HG02678 (cell line): ENCODE results near the gene EYS.

ENCODE experiments used
- ATAC-seq: cut with Tn5 transposase; IDR thresholded peaks from one replicate; pipeline ENCODE4 v1.9.1; 2021; ENCODE audit warnings: mild to moderate bottlenecking, moderate library complexity; ENCODE audit not compliant: unreplicated experiment

The EYS gene

DNA sequence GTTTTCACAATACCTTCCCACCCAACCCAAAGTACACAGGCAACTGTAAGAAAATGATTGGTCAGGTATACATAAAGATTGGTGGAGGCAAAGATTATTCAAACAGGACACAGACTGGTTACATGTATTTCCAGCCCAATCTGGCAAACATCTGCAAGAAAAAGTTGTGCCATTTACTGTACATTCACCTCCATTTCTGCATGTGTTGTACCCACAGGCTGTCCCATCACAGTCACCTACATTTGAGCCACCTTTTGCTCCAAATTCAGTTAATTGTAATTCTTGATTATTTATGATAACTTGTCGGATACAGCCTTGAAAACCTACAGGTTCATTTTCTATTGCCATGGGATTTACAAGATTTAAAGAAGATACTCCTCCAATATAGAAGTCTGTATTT, 1985.8 kb downstream of the EYS start:
- ATAC-seq: no peak

- ATAC-seq: no peak
Measured at GRCh38 chr6:63716169-63716568, 1990.9 kb downstream of the EYS start.

DNA sequence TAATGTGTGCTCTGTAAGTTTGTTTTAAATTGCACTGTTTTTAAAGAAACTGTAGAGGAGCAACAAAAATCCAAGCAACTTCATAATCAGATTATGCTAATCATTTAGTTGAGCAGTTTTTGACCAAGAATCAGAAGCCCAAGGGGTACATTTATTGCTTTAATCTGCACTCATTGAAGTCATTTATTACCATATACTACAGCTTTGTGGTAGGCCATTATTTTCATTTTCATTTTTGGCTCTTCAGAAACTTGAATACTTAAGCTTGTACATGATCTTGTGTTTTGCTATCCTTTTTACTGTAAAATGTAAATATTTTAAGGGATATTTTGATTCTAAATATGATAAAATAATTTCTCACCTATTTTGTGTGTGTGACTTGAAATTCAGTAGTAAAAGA, 1992.9 kb downstream of the EYS start:
- no peak for ATAC-seq

GRCh38 chr6:63713332-63713731, 1993.7 kb downstream of the EYS start:
- no peak for ATAC-seq

- no peak for ATAC-seq
Measured at GRCh38 chr6:63709148-63709547, 1997.9 kb downstream of the EYS start.

GRCh38 chr6:63708631-63709030, 1998.4 kb downstream of the EYS start:
- no peak for ATAC-seq

DNA sequence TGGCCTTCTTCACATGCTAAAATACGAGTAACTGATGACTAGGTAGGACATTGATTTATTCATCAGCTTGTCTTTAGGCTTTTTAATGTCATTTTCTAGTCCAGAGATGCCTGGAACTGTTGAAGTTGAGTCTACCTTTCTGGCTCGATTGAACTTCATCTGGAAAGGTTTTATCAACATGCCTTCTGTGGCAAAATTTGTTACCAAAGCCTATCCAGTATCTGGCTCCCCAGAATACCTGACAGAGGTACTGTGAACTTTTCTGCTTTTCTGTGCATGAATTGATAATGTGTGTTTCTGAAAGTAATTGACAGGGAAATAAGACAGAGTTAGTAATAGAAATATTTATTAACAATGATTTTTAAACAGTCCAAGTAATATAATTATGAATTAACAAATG, 2000.4 kb downstream of the EYS start:
- no peak for ATAC-seq

- no peak for ATAC-seq
Measured at GRCh38 chr6:63705707-63706106, 2001.3 kb downstream of the EYS start.

GRCh38 chr6:63690221-63690620, 2016.8 kb downstream of the EYS start:
- no peak for ATAC-seq

GRCh38 chr6:63689421-63689820, 2017.6 kb downstream of the EYS start:
- no peak for ATAC-seq

DNA sequence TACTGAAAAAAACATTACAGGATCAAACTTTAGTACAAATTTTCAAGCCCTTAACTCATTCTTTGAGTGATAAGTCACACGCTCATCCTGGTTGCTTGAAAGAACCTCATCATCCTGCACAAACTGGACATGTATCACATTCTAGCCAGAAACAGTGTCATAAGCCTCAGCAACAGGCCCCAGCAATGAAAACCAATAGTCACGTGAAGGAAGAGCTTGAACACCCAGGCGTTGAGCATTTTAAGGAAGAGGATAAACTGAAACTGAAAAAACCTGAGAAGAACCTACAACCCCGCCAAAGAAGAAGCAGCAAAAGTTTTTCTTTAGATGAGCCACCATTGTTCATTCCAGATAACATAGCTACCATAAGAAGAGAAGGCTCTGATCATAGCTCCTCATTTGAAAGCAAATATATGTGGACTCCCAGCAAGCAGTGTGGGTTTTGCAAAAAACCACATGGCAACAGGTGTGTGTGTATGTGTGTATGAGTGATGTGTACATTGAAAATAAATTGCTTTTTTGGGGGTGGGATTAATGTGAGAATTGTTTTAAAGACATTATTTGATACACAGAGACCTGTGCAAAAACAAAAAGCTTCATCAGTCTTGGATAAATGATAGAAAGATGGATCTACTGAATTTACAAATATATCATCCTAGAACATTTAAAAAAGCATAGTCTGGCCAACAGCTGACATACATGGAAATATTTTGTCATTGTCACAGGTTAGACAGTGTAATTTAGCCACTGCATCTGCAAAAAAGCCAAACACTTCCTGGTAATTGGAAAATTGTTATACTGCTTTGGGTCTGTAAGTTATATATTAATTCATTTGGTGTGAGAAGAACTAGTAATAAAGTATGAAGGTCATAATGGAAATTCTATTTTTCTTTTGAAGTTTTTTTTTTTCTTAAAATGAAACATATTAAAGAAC, 2021.3 kb downstream of the EYS start:
- peak; percentile 88 for ATAC-seq

- no peak for ATAC-seq
Measured at GRCh38 chr6:63683071-63683603, 2023.9 kb downstream of the EYS start.

GRCh38 chr6:63677282-63677681, 2029.7 kb downstream of the EYS start:
- no peak for ATAC-seq

GRCh38 chr6:63676412-63677114, 2030.5 kb downstream of the EYS start:
- ATAC-seq: no peak

DNA sequence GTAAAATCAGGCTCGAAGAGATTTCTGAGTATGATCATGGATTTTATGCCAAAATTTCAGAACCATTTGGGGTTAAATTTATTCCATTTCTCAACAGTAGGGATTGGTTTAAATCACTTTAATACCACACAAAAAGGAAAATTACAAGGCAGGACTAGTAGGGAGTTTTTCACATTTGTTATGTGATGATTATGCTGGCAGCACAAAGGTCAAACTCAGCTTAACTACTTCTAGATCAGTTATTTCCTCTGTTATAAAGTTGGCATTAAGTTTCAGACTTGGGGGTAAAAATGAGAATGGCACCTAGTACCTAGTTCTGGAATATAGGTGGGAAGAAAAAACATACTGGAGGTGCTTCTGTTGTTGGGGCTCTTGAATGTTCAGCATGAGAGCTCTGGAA, 2031.9 kb downstream of the EYS start:
- no peak for ATAC-seq

DNA sequence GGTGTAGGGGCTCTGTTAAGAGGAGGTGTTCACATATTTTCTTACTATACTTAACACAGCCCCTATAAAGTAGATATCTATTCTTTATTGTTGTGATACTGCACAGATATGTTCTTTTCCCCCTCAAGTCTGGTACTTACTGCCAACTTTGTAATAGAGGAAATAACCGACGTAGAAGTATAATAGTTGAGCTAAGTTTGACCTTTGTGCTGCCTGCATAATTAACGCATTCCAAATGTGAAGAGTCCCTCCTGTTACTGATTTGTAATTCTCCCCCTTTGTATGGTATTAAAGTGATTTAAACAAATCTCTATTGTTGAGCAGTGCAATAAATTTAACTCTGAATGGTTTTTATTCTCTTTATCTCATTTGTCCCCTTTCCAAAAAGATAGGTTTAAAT, 2032.4 kb downstream of the EYS start:
- ATAC-seq: no peak

GRCh38 chr6:63673692-63674091, 2033.3 kb downstream of the EYS start:
- no peak for ATAC-seq

DNA sequence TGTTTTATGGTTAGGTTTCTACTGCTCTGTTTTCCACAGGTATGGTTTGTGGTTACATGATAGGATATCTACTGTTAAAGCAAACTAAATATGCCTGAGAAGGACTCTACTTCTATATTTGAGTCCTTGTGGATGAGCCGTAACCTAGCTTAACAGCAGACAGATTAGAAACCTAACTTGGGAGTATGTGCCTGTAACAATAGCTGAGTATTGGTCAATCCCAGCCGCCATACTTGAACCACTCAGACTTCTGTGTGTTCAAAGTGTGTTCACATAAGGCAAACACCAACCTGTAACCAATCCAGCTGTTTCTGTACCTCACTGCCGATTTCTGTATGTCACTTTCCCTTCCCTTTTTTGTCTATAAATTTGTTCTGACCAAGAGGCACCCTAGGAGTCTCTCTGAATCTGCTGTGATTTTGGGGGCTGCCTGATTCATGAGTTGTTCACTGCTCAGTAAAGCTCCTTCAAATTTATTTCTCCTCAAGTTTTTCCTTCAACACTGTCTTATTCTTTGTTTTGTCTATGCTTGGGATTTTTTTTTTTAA, 2034.4 kb downstream of the EYS start:
- no peak for ATAC-seq

DNA sequence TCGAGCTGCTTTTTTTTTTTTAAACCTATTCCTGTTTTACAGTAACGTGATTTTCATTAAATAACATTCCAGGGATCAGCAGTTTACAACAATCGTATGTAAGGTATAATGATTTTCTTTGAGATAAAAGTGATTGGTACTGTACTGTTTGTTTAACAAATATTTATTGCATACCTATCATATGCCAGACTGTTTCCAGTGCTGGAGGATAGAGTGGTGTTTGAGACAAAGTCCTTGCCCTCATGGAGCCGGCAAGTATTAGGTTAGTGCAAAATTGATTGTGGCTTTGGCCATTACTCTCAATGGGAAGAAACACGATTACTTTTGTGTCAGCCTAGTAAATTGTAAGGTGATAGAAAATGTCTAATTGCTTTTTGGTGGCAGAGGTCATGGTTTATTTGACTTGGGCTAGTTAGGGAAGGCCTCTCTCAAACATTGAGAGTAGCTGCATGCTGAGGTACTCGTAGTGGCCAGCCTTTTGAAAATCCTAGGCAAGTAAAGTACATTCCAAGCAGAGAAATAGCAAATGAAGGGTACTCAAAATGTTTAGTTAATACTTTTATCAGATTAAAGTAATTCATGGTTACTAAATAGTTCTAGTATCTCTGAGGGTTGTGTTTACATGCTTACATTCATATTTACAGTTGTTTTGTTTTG, 2035.8 kb downstream of the EYS start:
- ATAC-seq: no peak
